MCF 10A (cell line): ENCODE results near the gene GLIS1. TPM values are rescaled to one million over a fixed set of nuclear protein-coding genes. Genes with fewer than 3 reads are reported as not detected.

Experiments
- BruUV-seq: library from RNA; stranded (reverse); fragments of 400-500 nt; replicated peaks from 2 replicates; lab custom pipeline; 2021; lab: Mats Ljungman, UMichigan
- CTCF ChIA-PET: fragments of 300-600 bp; sonication (Branson Sonifier 250); formaldehyde crosslinking; extraction: SDS; loops from one replicate; lab custom pipeline; 2021; ENCODE audit warnings: antibody characterized with exemption, inconsistent platforms; lab: Yijun Ruan, JAX
- POLR2A ChIA-PET: fragments of 300-600, 350-650 bp; sonication (Branson Sonifier 250); formaldehyde crosslinking; extraction: SDS; loops from one replicate; lab custom pipeline; 2020; ENCODE audit warnings: antibody characterized with exemption, inconsistent platforms; lab: Yijun Ruan, JAX
- DNase-seq: peaks from one replicate; pipeline ENCODE4 v3.0.0-alpha.2; 2018; ENCODE audit not compliant: unreplicated experiment
- H3K27ac Mint-ChIP-seq: one replicate; pipeline ENCODE4 v1.8.0; 2022; ENCODE audit warnings: mild to moderate bottlenecking, low read depth, mixed read lengths; ENCODE audit not compliant: unreplicated experiment
- H3K27me3 Mint-ChIP-seq: one replicate; pipeline ENCODE4 v1.8.0; 2022; ENCODE audit warnings: mixed read lengths; ENCODE audit not compliant: insufficient read depth, unreplicated experiment
- H3K36me3 Mint-ChIP-seq: one replicate; pipeline ENCODE4 v1.8.0; 2022; ENCODE audit warnings: mild to moderate bottlenecking, moderate library complexity, mixed read lengths; ENCODE audit not compliant: insufficient read depth, unreplicated experiment
- H3K4me1 Mint-ChIP-seq: one replicate; pipeline ENCODE4 v1.8.0; 2022; ENCODE audit warnings: mixed read lengths; ENCODE audit not compliant: insufficient read depth, unreplicated experiment
- H3K4me3 Mint-ChIP-seq: one replicate; pipeline ENCODE4 v1.8.0; 2022; ENCODE audit warnings: mild to moderate bottlenecking, moderate library complexity, mixed read lengths; ENCODE audit not compliant: unreplicated experiment
- H3K9me3 Mint-ChIP-seq: one replicate; pipeline ENCODE4 v1.8.0; 2022; ENCODE audit warnings: mixed read lengths; ENCODE audit not compliant: unreplicated experiment
- CTCF ChIP-seq: fragments of 200-600 bp; IDR thresholded peaks from one replicate; pipeline ENCODE4 v1.8.0; 2022; ENCODE audit warnings: antibody characterized with exemption, mild to moderate bottlenecking; ENCODE audit not compliant: unreplicated experiment
- intact Hi-C: fragments of 100-400 bp; cut with micrococcal nuclease; formaldehyde crosslinking; loops from 2 replicates; pipeline ENCODE4 v1.14.1; 2022
- total RNA-seq: library from RNA; stranded (reverse); gene quantifications from 2 replicates; pipeline ENCODE4 v1.2.3, GENCODE V29; 2022

The GLIS1 gene
- total RNA-seq, 1 experiment from 2014 or later: 0.93 TPM

GRCh38 chr1:53629101-53629691, 109.8 kb downstream of the GLIS1 start:
- H3K27ac Mint-ChIP-seq: no peak overlapping the region
- DNase-seq: no peak
- ChIA-PET POLR2A (no interaction called here), CTCF (no interaction called here)
- no peak for TF ChIP-seq CTCF
- H3K27me3 Mint-ChIP-seq: no peaks in the 10 kb centered on the region
- BruUV-seq: no TSS peak
- H3K36me3 Mint-ChIP-seq: no peaks in the 10 kb centered on the region
- H3K4me1 Mint-ChIP-seq: no peaks in the 10 kb centered on the region
- intact Hi-C loops: no loop called here
- no peaks in the 10 kb centered on the region for H3K9me3 Mint-ChIP-seq
- no peak overlapping the region for H3K4me3 Mint-ChIP-seq

GRCh38 chr1:53628286-53628955, 110.5 kb downstream of the GLIS1 start:
- no TSS peak for BruUV-seq
- intact Hi-C loops: no loop called here
- POLR2A ChIA-PET: no interaction called here
- CTCF ChIA-PET: no interaction called here
- Mint-ChIP-seq H3K9me3 (no peaks in the 10 kb centered on the region), H3K27me3 (no peaks in the 10 kb centered on the region), H3K36me3 (no peaks in the 10 kb centered on the region), H3K27ac (no peak overlapping the region), H3K4me3 (no peak overlapping the region), H3K4me1 (no peaks in the 10 kb centered on the region)
- TF ChIP-seq CTCF: no peak
- DNase-seq: no peak

- no TSS peak for BruUV-seq
- no peak for TF ChIP-seq CTCF
- ChIA-PET POLR2A (interaction anchor here (0.6 kb wide), 2 partner anchors 22 to 1314 kb away, joined by 4 read pairs; no protein-coding TSS in a partner anchor), CTCF (no interaction called here)
- no peaks in the 10 kb centered on the region for H3K4me1 Mint-ChIP-seq
- no peak for DNase-seq
- H3K27me3 Mint-ChIP-seq: no peaks in the 10 kb centered on the region
- intact Hi-C loops: no loop called here
- H3K9me3 Mint-ChIP-seq: no peaks in the 10 kb centered on the region
- H3K36me3 Mint-ChIP-seq: no peaks in the 10 kb centered on the region
- H3K27ac Mint-ChIP-seq: no peak overlapping the region
- H3K4me3 Mint-ChIP-seq: no peak overlapping the region
Measured at GRCh38 chr1:53627666-53628065, 111.3 kb downstream of the GLIS1 start.

- intact Hi-C loops: no loop called here
- H3K27me3 Mint-ChIP-seq: no peaks in the 10 kb centered on the region
- ChIA-PET POLR2A (interaction anchor here (0.6 kb wide), 2 partner anchors 22 to 1313 kb away, joined by 4 read pairs; no protein-coding TSS in a partner anchor), CTCF (interaction anchor here (0.9 kb wide), 1 partner anchor 127 kb away, joined by 3 read pairs; no protein-coding TSS in a partner anchor)
- no peak for DNase-seq
- no peaks in the 10 kb centered on the region for H3K4me1 Mint-ChIP-seq
- H3K9me3 Mint-ChIP-seq: no peaks in the 10 kb centered on the region
- no peak for TF ChIP-seq CTCF
- H3K36me3 Mint-ChIP-seq: no peaks in the 10 kb centered on the region
- no TSS peak for BruUV-seq
- no peak overlapping the region for H3K4me3 Mint-ChIP-seq
- H3K27ac Mint-ChIP-seq: no peak overlapping the region
Measured at GRCh38 chr1:53627031-53627430, 111.9 kb downstream of the GLIS1 start.
